HG03521 (cell line): Measurements from ENCODE around the gene DYNC1H1.

Experiments used
- ATAC-seq: cut with Tn5 transposase; IDR thresholded peaks from one replicate; pipeline ENCODE4 v1.9.1; 2021; ENCODE audit warnings: mild to moderate bottlenecking, moderate library complexity; ENCODE audit not compliant: unreplicated experiment

The DYNC1H1 gene

DNA sequence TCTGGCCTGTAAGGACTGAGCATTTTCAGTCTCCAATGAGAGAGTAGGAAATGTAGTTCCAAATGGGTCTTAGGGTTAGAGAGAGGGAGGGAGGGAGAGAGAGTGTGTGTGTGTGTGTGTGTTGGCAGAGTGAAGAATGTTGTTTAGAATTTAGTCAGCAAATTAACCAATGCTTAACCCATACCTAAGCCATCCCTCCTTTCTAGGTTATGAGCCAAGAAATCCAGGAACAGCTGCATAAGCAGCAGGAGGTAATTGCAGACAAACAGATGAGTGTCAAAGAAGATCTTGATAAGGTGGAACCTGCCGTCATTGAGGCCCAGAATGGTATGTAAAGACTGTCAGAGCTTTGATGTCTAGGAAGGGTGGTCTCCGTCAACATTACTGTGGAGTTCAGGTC lies 65.6 kb downstream of the DYNC1H1 start:
- ATAC-seq: no peak

- no peak for ATAC-seq
Measured at GRCh38 chr14:102033241-102033640, 68.9 kb downstream of the DYNC1H1 start.

- ATAC-seq: no peak
Measured at GRCh38 chr14:102034301-102034700, 69.9 kb downstream of the DYNC1H1 start.

GRCh38 chr14:102035914-102036313 lies 71.5 kb downstream of the DYNC1H1 start:
- no peak for ATAC-seq

DNA sequence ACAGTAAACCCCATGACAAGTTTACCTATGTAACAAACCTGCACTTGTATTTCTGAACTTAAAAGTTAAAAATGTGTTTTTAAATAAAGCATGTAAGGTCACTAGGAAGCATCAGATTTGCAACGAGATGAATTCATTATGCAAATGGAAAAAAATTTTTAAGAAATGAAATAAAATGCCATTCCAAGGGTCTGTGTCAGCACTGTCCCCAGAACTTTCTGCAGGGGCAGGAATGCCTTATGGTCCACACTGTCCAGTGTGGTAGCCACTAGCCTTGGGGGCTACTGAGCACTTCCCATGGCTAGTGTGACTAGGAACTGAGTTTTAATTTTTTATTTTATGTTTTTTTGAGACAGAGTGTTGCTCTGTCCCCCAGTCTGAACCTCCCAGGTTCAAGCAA lies 73.3 kb downstream of the DYNC1H1 start:
- no peak for ATAC-seq

GRCh38 chr14:102039157-102039556 lies 74.8 kb downstream of the DYNC1H1 start:
- no peak for ATAC-seq

DNA sequence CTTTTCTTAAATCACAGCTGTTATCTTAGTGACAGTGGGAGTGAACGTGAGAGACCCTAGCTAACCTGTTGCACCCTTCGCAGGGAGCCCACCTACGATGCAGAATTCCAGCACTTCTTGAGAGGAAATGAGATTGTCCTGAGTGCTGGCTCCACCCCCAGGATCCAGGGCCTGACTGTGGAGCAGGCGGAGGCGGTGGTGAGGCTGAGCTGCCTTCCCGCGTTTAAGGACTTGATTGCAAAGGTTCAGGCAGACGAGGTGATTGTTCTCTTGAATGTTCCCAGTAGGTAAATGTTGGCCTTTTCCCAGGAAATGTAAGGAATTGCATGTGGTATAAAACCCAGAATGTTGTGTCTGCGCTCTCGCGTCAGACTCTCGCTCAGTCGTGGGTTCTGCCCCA lies 75.8 kb downstream of the DYNC1H1 start:
- ATAC-seq: no peak

GRCh38 chr14:102042699-102043098 lies 78.3 kb downstream of the DYNC1H1 start:
- ATAC-seq: no peak

DNA sequence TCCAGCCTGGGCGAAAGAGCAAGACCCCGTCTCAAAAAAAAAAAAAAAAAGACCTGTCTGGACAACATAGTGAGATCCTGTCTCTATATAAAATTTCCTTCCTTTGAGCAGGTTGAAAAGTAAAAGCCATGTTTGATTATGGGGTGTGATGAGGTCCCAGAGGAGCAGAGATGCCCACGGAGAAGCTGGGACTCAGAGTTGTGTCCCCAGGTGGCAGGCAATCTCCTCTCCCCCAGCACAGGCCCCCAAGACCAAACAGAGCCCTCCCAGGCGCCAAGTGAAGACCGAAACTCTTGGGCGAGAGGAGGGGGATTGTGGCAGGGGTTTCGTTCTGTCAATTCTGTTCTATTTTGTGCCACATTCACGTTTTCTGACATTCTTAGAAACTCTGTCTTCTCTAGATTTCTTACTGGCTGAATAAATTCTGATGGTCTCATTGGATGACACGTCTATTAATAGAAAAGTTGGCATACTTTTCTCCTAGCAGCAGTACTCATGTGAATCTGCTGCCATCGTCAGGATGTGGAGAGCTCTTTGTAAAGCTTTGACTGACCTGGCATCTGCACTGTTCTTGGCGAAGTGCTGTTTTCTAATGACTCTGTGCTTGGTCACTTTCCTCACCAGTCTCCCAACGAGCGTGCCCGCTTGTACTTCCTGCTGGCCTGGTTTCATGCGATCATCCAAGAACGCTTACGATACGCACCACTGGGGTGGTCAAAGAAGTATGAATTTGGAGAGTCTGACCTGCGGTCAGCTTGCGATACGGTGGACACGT lies 79.1 kb downstream of the DYNC1H1 start:
- no peak for ATAC-seq

GRCh38 chr14:102044566-102044965 lies 80.2 kb downstream of the DYNC1H1 start:
- no peak for ATAC-seq

- ATAC-seq: no peak
Measured at GRCh38 chr14:102046337-102047278, 82.2 kb downstream of the DYNC1H1 start.

GRCh38 chr14:102047808-102048540 lies 83.6 kb downstream of the DYNC1H1 start:
- ATAC-seq: no peak

GRCh38 chr14:102049258-102050025 lies 85.1 kb downstream of the DYNC1H1 start:
- no peak for ATAC-seq

GRCh38 chr14:102050026-102050405 lies 85.6 kb downstream of the DYNC1H1 start:
- no peak for ATAC-seq

DNA sequence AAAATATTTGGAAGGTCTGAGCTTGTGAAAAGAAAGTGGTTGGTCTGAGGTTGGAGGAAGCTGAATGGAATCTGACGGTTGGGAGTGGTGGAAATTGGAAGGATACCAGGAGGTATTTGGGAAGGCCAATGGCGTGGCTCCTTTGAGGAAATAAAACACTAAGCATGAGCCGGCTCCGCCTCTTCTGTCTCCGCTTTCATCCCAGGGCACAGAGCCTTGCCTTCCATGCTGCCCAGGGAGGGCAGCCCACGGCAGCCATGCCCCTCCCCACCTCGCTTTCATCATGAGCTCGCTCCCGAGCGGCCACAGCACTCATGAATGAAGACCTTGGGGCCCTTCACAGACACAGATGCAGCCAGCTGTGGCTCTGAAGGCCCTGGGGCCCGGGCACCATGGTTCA lies 86.3 kb downstream of the DYNC1H1 start:
- ATAC-seq: no peak

- no peak for ATAC-seq
Measured at GRCh38 chr14:102052522-102052921, 88.1 kb downstream of the DYNC1H1 start.

DNA sequence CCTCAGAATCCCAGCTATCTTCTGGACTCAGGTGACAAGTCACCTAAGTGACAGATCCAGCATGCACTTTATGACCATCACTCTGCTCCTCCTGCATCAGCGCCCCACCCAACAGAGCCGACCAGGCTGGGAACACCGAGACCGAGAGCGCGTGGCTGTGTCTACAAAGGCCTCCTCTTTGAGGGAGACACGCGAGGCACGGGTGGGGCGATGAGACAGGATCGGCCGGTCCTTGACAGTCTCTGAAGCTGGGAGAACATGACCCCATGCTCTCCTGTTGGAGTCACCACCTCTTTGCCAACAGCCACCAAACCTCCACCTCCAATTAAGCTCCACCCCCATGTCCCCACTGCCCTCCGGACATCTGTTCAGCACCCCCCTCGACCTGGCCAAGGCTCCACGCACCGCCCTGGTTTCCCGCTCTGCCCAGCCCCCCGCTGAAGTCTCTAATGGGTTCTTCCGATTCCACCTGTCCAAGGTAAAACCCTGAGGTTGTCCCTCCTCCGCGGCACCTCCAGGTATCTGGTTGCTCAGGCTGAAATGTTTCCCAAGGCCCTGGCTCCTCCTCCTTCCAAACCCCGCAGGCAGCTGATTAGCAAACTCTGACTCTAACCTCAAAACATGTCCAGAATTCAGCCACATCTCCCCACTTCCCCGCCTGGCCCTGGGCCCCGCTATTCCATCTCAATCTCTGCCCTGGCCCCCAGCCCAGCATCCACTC lies 91.0 kb downstream of the DYNC1H1 start:
- ATAC-seq: no peak

- ATAC-seq: no peak
Measured at GRCh38 chr14:102056694-102057442, 92.5 kb downstream of the DYNC1H1 start.

DNA sequence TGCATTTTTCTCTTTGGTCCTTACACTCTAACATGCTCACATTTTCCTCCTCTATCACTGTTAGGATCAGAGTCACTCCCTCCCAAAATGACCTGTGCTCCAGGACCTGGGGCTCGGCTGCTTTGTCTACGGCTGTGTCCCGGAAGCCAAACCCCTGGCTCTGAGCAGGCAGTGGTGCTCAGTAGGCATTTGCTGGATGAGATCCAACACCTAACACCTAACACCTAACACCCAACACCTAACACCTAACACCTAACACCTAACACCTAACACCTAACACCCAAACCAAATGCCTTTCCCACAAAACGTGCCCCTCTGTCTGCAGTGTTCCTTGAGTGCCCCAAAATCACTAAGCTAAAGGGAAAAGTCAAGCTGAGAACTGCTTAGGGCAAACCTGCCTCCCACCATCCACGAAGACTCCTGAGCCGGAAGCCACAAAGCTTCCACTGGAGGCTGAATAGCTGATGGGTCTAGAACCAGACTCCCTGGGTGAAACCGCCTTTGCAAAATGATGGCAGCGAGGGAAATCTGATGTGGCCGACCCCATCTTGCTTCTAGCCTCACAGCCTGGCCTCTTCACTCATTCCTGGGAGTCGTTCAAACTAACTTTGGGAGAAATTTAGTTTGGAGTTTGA lies 93.2 kb downstream of the DYNC1H1 start:
- no peak for ATAC-seq
